NCI-H2227 treated with DMSO at 0.1 percent for 48 hours (cell line): ENCODE measurements around the gene ITSN2.
"Not testable (repeated sequence)": the region's sequence is repeated elsewhere in the genome, so short reads cannot be mapped to it uniquely, and the experiment has no call there.

ENCODE experiments used
- DNase-seq: peaks from one replicate; lab custom pipeline; 2025; lab: John Stamatoyannopoulos, UW

Gene ITSN2

DNA sequence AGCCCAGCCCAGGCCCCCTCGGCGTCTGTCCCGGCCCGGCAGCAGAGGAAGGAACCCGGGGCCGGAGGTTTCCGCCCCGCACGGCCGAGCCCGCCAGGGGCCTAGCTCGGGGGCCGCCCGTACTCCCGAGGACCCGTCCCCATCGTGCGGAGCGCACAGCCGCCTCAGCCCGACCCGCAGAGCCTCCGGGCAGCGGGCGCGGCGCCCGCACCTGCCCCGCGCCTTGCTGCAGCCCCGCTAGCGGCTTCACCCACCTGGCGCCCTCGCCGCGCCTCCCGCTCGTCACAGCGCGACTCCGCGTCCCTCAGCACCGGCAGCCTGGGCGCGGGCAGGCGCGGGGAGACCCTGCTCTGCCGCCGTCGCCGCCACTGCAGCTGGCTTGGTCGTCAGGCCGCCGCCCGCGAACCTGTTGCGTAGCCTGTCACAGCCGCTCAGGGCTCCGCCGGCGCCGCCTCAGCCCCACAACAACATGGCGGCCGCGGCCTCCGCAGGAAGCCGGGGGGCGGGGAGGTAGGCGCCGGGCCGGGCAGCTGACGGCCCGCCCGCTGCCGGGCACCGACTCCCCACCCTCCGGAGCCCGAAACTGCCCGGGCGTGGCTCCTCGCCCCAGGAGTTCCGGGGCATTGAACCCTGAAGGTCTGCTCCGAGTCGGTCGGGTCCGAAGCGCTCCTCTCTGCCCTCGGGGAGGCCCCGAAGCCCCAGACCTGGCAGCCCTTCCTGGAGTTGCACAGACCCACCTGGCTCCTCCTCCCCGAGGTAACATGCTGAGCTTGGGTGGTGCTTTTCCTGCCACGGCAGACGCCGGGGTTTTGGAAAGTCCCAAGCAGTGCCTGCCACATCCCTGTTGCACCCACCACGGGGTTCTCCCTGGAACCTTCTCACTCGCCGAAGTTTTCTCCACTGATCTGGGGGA lies at the start of gene ITSN2:
TSS of gene ITSN2 (minus strand) at position 487 of the 913 bp plus-strand sequence. CDS start 32,454 bp downstream, outside the sequence.
- DNase-seq = peak; percentile 77

- no peak for DNase-seq
These were observed 48.8 kb upstream of the ITSN2 start for GRCh38 chr2:24409171-24409570.

DNA sequence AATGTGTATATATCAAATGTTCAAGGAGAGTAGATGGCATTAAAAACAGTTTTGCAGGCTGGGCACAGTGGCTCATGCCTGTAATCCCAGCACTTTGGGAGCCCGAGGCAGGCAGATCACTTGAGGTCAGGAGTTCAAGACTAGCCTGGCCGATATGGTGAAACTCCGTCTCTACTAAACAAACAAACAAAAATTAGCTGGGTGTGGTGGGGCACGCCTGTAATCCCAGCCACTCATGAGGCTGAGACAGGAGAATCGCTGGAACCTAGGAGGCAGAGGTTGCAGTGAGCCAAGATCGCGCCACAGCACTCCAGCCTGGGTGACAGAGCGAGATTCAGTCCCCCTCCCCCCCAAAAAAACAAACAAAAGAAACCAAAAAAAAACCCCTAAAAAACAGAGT lies 48.4 kb upstream of the ITSN2 start:
- DNase-seq = not testable (repeated sequence)

DNA sequence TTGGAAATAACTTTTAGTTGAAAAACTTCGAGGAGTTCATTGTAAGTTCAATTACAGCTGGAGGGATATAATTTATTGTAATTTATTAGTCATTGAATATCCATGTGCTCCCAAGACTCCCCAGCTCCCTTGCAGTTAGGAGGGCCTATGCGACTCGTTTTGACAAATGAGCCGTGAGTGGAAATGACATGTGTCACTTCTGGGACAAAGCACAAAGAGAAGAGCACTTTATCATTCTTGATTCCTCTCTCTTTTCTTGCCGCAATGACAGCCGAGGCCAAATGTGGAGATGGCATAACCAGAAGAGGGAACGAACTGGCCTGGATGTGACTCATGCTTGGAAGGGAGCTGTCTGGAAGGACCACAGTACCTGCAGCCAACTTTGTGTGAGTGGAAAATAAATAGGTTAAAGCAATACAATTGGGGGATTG lies 44.2 kb upstream of the ITSN2 start:
- DNase-seq = peak; percentile 14

GRCh38 chr2:24403832-24404212 lies 43.5 kb upstream of the ITSN2 start:
- DNase-seq = no peak

GRCh38 chr2:24403168-24403831 lies 43.0 kb upstream of the ITSN2 start:
- no peak for DNase-seq

DNA sequence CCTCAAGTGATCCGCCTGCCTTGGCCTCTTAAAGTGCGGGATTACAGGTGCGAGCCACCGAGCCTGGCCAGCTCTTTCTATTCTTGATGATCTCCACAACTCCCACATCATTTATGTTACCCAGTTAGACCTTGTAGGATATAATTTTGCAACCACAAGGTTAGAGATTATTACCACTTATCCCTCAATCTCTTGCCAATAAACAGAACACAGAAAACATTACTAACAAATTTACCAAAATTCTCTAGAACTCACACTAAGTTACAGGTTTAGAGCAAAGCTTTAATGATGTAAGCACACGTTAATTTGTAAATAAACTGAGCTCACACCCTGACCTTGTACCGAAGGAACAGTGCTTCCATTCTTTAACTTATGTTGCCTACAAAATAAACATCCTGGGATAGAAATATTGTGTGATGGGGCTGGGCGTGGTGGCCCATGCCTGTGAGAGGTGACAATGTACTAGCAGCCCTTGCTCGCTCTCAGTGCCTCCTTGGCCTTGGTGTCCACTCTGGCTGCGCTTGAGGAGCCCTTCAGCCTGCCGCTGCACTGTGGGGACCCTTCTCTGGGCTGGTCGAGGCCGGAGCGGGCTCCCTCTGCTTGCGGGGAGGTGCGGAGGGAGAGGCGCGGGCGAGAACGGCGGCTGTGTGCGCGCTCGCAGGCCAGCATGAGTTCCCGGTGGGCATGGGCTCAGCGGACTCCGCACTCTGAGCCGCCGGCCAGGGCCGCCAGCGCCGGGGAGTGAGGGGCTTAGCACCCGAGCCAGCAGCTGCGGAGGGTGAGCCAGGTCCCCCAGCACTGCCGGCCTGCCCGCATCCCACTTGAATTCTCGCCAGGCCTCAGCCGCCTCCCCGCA lies 42.1 kb upstream of the ITSN2 start:
- DNase-seq = no peak

DNA sequence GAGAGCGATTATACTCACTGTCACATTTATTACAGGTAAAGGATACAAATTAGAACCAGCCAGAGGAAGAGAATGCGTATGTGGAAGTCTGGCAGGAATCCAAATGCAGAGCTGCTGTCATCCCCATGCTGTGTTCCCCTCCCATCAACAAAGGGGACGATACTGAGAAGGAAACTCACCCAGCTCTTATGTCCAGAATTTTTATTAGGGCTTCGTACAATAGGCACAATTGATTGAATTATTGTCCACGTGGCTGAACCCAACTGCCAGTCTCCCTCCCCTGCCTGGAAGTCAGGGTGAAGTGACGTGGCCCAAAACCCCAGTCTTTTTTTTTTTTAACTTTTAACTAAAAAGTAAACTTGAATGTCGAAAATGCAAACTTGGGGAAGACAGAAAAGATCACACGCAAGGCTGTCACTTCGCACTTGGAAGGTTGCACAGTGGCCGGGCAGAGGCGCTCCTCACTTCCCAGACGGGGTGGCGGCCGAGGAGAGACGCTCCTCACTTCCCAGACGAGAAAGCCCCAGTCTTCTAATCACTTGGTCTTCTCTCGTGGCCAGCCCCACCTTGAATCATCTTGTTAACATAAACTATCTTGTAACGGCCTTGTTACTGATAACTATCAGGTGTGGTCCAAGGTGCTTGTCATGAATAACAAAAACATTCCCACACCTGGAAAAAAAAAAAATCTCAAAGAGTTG lies 40.0 kb upstream of the ITSN2 start:
- DNase-seq = peak; percentile 82

DNA sequence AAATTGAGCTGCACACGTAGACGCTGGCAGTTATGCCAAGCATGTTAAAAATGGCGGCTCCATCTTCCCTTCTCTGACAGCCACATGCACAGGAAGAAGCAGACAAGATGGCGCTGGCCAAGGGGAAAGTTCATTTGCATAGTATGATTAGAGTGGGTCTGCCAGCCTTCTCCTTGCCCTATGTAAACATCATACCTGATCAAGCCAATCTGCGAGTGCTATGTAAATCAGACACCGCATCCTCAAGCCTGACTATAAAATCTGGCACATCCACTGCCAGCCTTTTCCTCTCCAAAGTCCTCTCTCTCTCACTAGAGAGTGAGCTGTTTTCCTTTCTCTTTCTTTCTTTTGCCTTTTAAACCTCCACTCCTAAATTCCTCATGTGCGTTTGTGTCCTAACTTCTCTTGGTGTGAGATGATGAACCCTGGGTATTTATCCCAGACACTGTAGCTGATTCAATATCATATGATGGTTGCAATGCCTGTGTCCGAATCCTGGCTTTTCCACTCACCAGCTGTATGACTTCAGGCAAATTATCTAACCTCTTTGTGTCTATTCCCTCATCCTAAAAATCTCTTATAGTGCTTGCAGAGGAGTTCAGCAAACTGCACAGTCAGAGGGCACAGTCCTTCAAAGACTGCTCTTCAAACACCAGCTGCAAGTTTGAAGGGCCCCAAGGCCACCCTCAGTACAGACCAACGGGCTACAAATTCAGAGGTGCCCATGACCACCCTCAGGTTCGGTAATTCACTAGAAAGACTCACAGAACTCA lies 39.3 kb upstream of the ITSN2 start:
- peak; percentile 84 for DNase-seq

- DNase-seq = no peak
These were observed 34.7 kb upstream of the ITSN2 start for GRCh38 chr2:24394998-24395397.

DNA sequence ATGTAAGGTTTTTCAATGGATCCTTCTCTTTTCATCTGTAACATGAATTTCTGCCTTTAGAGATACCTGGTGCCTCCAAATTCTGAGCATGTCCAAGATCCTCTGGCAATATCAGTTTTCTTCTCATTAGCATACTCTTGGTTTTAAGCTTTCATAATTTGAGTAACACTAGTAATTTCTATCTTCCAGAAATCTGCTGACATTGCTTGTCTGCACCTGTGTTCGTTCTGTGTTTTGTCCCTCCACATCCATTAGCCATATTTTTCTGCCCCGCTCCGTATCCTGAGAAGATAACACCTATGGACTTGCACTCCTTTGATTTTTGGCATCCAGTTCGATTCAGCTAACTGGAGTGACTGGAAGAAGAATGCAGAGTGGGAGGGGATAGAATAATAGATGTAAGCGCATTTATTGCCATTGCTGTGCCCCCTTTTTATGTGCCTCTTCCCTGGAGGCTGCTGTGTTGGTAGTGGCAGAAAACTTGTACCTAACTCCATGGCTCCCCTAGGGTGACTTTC lies 32.3 kb upstream of the ITSN2 start:
- DNase-seq = no peak

DNA sequence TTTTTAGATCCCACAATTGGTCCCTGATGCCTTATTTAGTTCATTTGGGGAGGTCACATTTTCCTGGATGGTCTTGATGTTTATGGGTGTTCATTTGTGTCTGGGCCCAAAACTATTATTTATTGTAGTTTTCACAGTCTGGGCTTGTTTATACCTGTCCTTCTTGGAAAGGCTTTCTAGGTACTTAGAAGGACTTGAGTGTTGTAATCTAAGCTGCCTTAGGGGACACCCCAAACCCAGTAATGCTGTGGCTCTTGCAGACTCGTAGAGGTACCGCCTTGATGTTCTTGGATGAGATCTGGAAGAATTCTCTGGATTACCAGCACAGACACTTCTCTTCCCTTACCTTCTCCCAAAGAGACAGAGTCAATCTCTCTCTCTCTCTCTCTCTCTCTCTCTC lies 25.0 kb upstream of the ITSN2 start:
- no peak for DNase-seq

DNA sequence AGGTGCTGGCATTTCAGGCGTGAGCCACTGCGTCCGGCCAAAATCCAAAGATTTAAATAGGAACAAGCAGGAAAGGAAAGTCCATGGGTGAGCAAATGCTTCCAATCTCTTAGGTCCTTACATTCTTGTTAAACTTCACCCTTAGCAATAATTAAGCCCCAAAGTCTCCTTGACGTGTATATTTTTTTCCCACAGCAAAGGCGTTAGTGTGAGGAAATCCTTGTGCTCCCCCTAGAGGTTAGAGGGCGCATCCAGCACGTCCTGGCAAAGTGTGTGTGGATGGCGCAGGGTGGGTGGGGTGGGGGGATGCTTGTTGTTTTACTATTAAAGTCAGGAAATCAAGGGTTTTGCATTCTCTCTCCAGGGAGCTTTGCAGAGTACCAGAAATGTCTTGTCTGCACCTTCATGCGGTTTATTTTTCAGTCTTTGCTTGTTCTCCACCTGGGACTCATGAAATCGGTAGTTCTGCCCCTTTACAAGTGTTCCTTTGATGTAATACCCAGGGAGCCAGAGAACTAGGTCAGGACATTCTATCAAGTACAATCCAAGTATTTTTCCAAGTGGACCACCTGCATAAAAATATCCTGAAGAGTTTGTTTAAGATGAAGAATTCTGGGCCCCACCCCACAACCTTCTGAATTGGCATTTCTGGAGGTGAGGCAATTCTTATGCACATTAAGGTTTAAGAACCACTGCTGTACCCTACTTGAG lies 22.2 kb upstream of the ITSN2 start:
- peak; percentile 70 for DNase-seq

DNA sequence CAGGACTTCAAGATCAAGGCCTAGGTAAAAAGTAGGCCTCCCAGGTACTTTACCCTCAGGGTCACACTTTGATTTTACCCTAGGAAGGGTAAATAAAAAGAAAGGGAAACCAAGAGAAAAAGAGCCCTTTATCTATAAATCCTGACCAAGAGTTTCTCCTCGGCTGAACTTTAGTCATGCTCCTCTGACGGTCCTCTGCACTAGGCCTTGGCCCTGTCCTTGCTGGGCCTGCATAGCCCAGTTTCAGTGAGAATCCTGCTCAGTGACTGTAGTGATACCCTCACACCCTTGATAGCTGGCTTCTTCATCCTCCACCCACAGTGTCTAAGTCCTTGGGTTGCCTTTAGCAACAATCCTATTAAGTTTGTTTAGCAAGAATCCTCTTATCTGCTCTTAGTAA lies 20.5 kb upstream of the ITSN2 start:
- DNase-seq = peak; percentile 66

- DNase-seq = no peak
These were observed 15.2 kb upstream of the ITSN2 start for GRCh38 chr2:24375349-24376087.

DNA sequence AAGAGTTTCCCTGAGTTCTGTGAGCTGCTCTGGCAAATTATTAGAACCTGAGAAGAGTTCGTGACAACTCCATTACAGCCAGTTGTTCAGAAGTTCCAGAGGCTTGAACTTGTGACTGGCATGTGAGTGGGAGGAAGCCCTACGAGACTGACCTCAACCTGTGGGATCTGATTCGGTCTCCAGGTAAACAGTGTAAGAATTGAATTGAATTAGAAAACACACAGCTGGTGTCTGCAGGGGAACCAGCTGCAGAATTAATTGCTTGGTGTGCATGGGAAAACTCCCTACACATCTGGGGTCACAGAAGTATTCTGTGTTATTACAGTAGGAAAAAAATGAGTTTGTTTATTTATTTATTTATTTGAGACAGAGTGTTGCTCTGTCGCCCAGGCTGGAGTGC lies 14.0 kb upstream of the ITSN2 start:
- DNase-seq = no peak

DNA sequence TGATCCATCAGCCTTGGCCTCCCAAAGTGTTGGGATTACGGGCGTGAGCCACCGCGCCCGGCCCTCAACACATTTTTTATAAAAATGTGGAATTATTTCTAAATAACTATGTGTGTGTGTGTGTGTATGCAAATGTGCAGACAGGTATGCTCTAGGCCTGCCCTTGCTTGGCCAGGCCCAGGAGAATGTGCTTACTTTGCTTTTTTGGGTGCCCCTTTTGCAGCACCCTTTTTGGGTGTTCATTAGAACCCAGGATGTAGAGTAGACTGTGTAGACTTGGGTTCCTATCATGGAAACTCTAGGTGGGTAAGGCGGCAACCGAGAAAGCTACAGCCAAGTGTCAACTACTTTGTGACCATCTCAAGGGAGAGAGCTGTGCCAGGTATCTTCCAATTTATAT lies 11.7 kb upstream of the ITSN2 start:
- DNase-seq = no peak

DNA sequence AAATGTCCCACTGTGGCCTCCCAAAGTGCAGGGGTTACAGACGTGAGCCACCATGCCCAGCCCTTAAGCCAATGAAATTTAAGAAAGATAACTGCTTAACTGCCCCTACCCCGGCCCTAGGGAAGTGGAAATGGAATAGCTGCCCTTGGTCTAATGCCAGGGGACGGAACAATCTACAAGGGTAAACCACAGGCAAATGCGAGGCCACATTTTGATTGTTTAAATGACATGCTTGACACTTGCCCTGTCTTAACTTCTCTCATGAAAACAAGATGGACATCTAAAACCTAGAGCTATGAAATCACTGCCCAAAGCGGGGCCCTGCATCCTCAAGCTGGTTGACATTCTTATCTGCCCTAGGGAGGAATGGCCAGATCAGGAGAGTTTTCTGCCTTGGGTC lies 5.5 kb upstream of the ITSN2 start:
- DNase-seq = no peak

GRCh38 chr2:24365051-24365450 lies 4.7 kb upstream of the ITSN2 start:
- DNase-seq = no peak
